Osteoblast (primary cell): Measurements from ENCODE around the gene ODF2. TPM values are rescaled to one million over a fixed set of nuclear protein-coding genes. Genes with fewer than 3 reads are reported as not detected.

Experiments
- DNase-seq: peaks from one replicate; pipeline ENCODE4 v3.0.0; 2011; ENCODE audit warnings: low spot score, mixed read lengths; ENCODE audit not compliant: insufficient read length; ENCODE audit errors: missing footprints
- H2AFZ ChIP-seq: 2 replicates; pipeline ENCODE4 v1.6.0; 2011; ENCODE audit warnings: mild to moderate bottlenecking, low read length
- H3K27ac ChIP-seq: 2 replicates; pipeline ENCODE4 v1.5.1; 2011; ENCODE audit warnings: mild to moderate bottlenecking, low read depth, low read length, moderate library complexity
- H3K27me3 ChIP-seq: 2 replicates; pipeline ENCODE4 v1.6.0; 2012; ENCODE audit warnings: mild to moderate bottlenecking, control low read depth, inconsistent platforms, low read length, moderate library complexity; ENCODE audit not compliant: insufficient read depth
- H3K36me3 ChIP-seq: 2 replicates; pipeline ENCODE4 v1.5.1; 2011; ENCODE audit warnings: mild to moderate bottlenecking, low read length, control low read depth, moderate library complexity; ENCODE audit not compliant: insufficient read depth
- H3K4me1 ChIP-seq: 2 replicates; pipeline ENCODE4 v1.5.1; 2011; ENCODE audit warnings: mild to moderate bottlenecking, low read length, control low read depth, moderate library complexity; ENCODE audit not compliant: insufficient read depth
- H3K4me2 ChIP-seq: 2 replicates; pipeline ENCODE4 v1.6.0; 2011; ENCODE audit warnings: mild to moderate bottlenecking, low read length; ENCODE audit not compliant: insufficient read depth
- H3K4me3 ChIP-seq: fragments of 200-600 bp; sonication (generic); 3 replicates; pipeline ENCODE4 v1.5.1; 2012; ENCODE audit warnings: mild to moderate bottlenecking, low read length, inconsistent platforms; ENCODE audit not compliant: insufficient read depth
- H3K79me2 ChIP-seq: 2 replicates; pipeline ENCODE4 v1.6.0; 2012; ENCODE audit warnings: mild to moderate bottlenecking, low read length, control low read depth, inconsistent platforms; ENCODE audit not compliant: insufficient read depth
- H3K9me3 ChIP-seq: 2 replicates; pipeline ENCODE4 v1.5.1; 2011; ENCODE audit warnings: low read depth, low read length, control low read depth
- H4K20me1 ChIP-seq: 2 replicates; pipeline ENCODE4 v1.6.0; 2012; ENCODE audit warnings: mild to moderate bottlenecking, low read length, control low read depth; ENCODE audit not compliant: insufficient read depth
- CTCF ChIP-seq: IDR thresholded peaks from 2 replicates; pipeline ENCODE4 v1.5.1; 2011; ENCODE audit warnings: mild to moderate bottlenecking, low read depth, low read length, moderate library complexity; ENCODE audit errors: extremely low read depth
- total RNA-seq: library from RNA; depleted of rRNA; stranded (reverse); fragments of >200 nt; gene quantifications from 2 replicates; pipeline ENCODE4 v1.2.3, GENCODE V29; 2012

Gene ODF2
- total RNA-seq, 1 donor: 26.4 TPM

- Histone ChIP-seq H4K20me1 (peaks cover 2% of the 10 kb centered on the region), H3K36me3 (peaks cover 21% of the 10 kb centered on the region), H3K27ac (no peak overlapping the region), H3K4me3 (peak overlapping the region; percentile 31), H2AFZ (peak overlapping the region; percentile 34), H3K27me3 (peaks cover 28% of the 10 kb centered on the region), H3K4me1 (peaks cover 25% of the 10 kb centered on the region), H3K9me3 (no peaks in the 10 kb centered on the region), H3K79me2 (peaks cover 20% of the 10 kb centered on the region), H3K4me2 (peak overlapping the region; percentile 96)
- TF ChIP-seq CTCF: no peak
- peak; percentile 77 for DNase-seq
These were observed 36.5 kb upstream of the ODF2 start for GRCh38 chr9:128419061-128419925.

DNA sequence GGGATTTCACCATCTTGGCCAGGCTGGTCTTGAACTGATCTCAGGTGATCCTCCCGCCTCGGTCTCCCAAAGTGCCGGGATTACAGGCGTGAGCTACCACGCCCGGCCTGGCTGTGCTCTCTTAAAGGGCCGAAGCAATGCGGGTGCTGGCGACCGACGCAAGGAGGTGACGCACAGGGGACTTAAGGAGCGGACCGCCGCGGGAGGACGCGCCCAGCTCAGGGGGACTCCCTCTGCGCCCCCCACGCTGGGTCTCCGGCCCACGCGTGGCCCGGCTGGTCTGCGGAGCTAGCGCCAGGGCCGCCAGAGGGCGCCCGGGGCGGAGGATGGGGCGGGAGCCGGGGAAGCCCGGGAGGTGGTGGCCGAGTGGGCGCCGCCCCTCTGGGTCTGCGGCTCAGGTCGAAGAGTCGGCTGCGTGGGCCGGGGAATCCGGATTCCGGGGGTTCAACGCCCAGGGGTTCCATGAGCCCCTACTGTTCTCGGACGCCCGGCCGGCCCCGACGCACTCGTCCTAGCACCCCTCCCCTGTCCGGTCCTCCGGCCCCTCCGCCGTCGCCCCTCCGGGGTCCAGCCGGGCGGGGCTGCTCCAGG is 35.7 kb upstream of the ODF2 start:
- Histone ChIP-seq H3K79me2 (peaks cover 20% of the 10 kb centered on the region), H3K4me1 (peaks cover 25% of the 10 kb centered on the region), H3K27me3 (peaks cover 20% of the 10 kb centered on the region), H3K4me3 (peak overlapping the region; percentile 97), H4K20me1 (peaks cover 2% of the 10 kb centered on the region), H3K9me3 (no peaks in the 10 kb centered on the region), H3K36me3 (peaks cover 25% of the 10 kb centered on the region), H2AFZ (peak overlapping the region; percentile 92), H3K27ac (no peak overlapping the region), H3K4me2 (peak overlapping the region; percentile 96)
- DNase-seq: peak; percentile 98
- peak; percentile 64 for TF ChIP-seq CTCF

GRCh38 chr9:128420651-128421481 is 34.9 kb upstream of the ODF2 start, which contains the start of gene CERCAM:
CERCAM (plus strand) TSS chr9:128420857; CDS start chr9:128420878, 21 bp downstream.
- peak; percentile 98 for DNase-seq
- no peak for TF ChIP-seq CTCF
- Histone ChIP-seq H3K4me3 (peak within 1 kb of the TSS; percentile 97), H2AFZ (peak within 1 kb of the TSS; percentile 92), H3K27me3 (peaks cover 15% of the 10 kb centered on the region), H3K27ac (peak within 1 kb of the TSS; percentile 86), H4K20me1 (peaks cover 2% of the 10 kb centered on the region), H3K36me3 (peaks cover 25% of the 10 kb centered on the region), H3K4me2 (peak within 1 kb of the TSS; percentile 96), H3K4me1 (peaks cover 25% of the 10 kb centered on the region), H3K9me3 (no peaks in the 10 kb centered on the region), H3K79me2 (peaks cover 20% of the 10 kb centered on the region)
